Measurements from ENCODE around the gene CEP128.

GRCh38 chr14:80946797-80947196 lies 5.3 kb upstream of the CEP128 start:
- TF ChIP-seq TAF1 (IDR thresholded peaks at IDR 0.05; ENCODE audit: low read depth, low read length): no peak
- no peak for TF ChIP-seq POLR2AphosphoS5 (IDR thresholded peaks at IDR 0.05; ENCODE audit: low read depth, low read length)
- no peak for TF ChIP-seq POLR2A (IDR thresholded peaks at IDR 0.05; ENCODE audit: low read depth, low read length)
- no peak for TF ChIP-seq SPI1 (IDR thresholded peaks at IDR 0.05; ENCODE audit: low read depth, low read length)
- no peak for TF ChIP-seq POU2F2 (IDR thresholded peaks at IDR 0.05; ENCODE audit: low read depth, low read length)
